Midbrain (tissue), 1 donor: ENCODE data around the gene ANTXR1.

Source experiments
- DNase-seq: peaks from one replicate; lab custom pipeline; 2025; lab: John Stamatoyannopoulos, UW

The ANTXR1 gene

GRCh38 chr2:69073928-69074570 is 61.1 kb downstream of the ANTXR1 start:
- no peak for DNase-seq

DNA sequence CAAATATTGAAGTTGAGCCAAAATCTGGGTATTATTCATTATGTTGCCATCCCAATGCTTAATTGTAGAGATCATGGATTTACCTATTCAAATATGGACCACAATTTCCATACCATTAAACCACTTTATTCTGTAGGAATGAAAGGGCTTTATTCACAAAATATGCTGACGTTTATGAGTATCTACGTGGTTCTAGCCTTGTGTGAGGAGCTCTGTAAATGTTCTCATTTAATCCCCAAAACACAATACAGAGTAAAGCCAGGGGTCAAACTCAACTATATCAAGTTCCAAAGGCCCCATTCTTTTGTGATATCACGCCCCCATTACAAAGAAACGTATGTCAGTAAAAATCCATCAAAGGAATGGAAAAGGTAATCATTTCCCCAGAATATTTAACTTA is 61.9 kb downstream of the ANTXR1 start:
- DNase-seq = no peak

DNA sequence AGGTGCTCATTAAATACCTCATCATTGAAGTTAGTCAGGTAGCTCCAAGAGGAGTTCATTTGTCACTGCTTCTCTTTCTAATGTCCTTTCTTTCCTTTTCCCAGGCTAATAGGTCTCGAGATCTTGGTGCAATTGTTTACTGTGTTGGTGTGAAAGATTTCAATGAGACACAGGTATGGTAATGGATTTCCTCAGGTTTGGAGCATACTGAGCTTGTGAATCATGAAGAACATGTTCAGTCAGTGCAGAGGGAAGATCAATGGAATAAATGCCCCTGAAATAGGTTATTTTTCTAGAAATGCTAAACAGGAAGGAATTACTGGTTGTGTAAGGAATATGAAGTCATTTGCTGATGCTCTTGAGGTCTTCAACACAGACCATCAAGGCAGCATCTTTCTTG is 62.5 kb downstream of the ANTXR1 start:
- no peak for DNase-seq

- no peak for DNase-seq
These were observed 63.6 kb downstream of the ANTXR1 start for GRCh38 chr2:69076601-69077000.

DNA sequence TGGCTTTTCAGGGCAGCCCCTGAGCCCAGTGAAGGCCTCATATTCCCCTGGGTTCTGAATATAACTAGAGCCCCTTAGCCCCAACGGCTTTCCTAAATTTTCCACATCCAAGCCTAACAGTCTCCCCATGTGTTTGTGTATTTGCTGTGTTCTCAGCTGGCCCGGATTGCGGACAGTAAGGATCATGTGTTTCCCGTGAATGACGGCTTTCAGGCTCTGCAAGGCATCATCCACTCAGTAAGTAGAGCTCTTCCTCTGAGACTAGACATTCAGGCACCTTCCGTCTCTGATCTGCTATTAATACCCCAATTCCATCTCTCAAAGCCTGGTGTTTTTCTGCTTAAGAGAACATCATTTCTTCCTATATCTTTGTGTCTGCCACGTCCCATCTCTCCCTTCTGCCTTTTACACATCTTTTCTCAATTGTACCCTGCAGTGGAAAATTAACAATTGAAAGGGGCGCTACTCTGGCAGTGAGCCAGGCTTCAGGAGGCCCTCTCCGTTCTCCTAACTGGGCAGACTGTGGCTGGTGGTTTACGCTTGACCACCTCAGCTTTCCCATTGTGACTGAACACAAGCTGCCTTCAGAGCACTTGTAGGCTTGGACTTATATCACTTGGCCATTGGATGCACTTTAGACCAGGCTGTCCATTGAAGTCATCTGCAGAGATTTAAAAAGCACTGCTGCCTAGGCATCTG is 64.4 kb downstream of the ANTXR1 start:
- DNase-seq = no peak

GRCh38 chr2:69080071-69080470 is 67.1 kb downstream of the ANTXR1 start:
- no peak for DNase-seq

GRCh38 chr2:69081001-69081580 is 68.1 kb downstream of the ANTXR1 start:
- no peak for DNase-seq

- no peak for DNase-seq
These were observed 68.8 kb downstream of the ANTXR1 start for GRCh38 chr2:69081757-69082156.

GRCh38 chr2:69082430-69082997 is 69.5 kb downstream of the ANTXR1 start:
- no peak for DNase-seq

GRCh38 chr2:69083235-69083748 is 70.3 kb downstream of the ANTXR1 start:
- DNase-seq = no peak

GRCh38 chr2:69084492-69084891 is 71.5 kb downstream of the ANTXR1 start:
- no peak for DNase-seq

GRCh38 chr2:69086466-69086865 is 73.5 kb downstream of the ANTXR1 start:
- no peak for DNase-seq

GRCh38 chr2:69087211-69087911 is 74.4 kb downstream of the ANTXR1 start:
- no peak for DNase-seq

GRCh38 chr2:69087912-69088240 is 74.9 kb downstream of the ANTXR1 start:
- DNase-seq = no peak

- no peak for DNase-seq
These were observed 75.5 kb downstream of the ANTXR1 start for GRCh38 chr2:69088466-69088865.

DNA sequence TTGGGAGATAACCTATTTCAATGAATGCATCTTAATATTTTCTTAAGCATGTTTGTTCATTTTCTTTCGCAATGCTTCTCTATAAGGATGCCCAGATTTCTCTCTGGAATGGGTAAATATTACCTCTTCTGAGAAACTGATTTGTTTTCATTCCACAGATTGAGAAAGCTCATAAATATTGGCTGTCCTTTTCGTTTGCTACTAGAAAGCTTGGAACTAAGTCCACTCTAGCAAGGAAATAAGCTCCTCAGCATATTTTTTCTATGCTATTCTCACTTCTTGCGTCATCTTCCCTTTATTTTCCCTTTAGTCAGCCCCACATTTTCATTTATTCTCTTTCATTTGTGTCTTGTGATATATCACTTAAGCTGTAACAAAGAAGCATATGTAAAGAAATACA is 76.3 kb downstream of the ANTXR1 start:
- DNase-seq = no peak

DNA sequence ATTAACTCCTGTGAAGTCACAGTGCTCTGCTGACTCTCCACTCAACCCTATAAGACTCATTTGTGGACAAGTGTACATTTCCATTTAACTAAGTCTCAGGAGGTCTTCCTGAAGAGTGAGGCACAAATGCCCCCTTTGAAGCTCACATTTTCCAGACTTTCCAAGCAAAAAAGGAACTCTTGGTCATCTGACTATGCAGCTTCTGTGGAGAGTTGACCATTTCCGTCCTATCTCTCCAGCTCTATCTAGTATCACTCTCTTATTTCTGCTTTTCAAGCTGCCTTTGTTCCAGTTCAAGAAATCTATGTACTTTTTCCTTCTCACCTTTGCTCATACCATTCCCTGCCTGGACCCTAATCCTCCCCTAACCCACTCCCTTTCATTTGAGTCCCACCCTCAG is 77.0 kb downstream of the ANTXR1 start:
- DNase-seq = no peak

- no peak for DNase-seq
These were observed 77.8 kb downstream of the ANTXR1 start for GRCh38 chr2:69090820-69091219.

- no peak for DNase-seq
These were observed 79.9 kb downstream of the ANTXR1 start for GRCh38 chr2:69092857-69093256.

GRCh38 chr2:69095305-69095704 is 82.3 kb downstream of the ANTXR1 start:
- no peak for DNase-seq

DNA sequence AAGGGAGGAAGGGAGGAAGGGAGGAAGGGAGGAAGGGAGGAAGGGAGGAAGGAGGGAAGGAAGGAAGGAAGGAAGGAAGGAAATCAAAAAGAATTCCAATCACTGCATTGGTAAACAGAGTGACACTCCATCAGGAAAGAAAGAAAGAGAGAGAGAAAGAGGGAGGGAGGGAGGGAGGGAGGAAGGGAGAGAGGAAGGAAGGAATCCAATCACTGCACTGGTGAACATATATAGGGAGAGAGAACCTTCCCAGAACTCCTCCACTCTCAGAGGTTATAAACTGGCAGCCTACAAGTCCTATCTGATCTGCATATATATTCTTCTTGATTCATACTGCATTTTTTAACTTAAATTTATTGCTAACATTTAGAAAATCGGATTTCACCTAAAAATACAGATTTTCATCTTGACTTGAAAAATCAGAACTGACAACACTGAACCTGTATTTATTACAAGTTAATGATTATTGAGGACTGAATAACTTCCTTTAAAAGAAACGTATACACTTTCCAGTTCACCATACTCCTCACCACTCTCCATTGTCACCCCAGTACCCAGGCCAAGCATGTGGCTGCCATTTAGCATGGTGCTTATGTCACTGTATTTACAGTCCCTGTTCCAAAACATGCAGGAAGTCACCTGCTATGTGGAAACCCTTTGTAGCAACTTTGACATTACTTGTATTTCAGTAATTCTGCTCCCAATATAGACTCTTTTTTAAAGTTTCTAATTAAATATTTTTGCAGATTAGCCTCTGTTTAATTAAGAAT is 83.5 kb downstream of the ANTXR1 start:
- DNase-seq = no peak

GRCh38 chr2:69097148-69097610 is 84.2 kb downstream of the ANTXR1 start:
- DNase-seq = peak; percentile 41
